NOMO-1 treated with DMSO at 0.1 percent for 48 hours (cell line): ENCODE data around the gene RSU1.

Experiments used
- DNase-seq: peaks from one replicate; lab custom pipeline; 2025; ENCODE audit not compliant: unreplicated experiment; lab: John Stamatoyannopoulos, UW

Gene RSU1

GRCh38 chr10:16611037-16611436 is 206.2 kb downstream of the RSU1 start:
- no peak for DNase-seq

DNA sequence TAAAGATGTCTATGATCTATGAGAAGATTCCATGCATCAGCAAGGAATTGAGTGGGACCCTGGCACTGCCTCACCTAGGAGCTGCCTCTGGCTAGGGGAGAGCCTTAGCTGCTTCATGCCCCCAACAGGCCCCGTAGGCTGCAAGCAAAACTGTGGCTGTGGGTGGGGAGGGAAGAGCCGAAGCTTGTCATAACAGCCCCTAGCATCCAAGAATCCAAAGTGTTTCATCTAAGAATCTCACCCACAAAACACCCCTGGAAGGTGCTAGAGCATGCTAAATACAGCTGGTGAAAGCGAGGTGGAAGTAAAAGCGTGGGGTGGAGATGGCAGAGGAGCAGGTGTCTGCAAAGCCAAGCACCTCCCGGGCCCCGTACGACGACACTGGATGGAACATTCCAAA is 208.0 kb downstream of the RSU1 start:
- DNase-seq: no peak

GRCh38 chr10:16606923-16607322 is 210.3 kb downstream of the RSU1 start:
- DNase-seq: no peak

DNA sequence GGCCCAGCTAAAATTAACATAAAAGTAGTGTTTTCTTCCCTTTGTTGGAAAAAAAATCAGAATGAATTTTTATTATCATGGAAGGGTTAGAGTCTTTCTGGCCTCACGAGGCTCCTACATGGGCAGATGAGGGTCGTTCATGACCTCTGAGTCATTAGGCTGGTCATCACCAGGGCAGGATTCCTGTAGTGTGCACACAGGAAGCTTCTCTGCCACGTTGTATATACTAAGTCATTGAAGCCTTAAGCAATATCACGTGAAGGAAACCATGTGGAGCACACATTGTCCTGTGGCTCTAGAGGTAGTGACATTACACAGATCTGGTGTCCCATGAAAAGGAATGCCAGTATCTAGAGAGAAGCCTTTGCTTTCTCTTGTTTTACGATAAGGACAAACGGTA is 210.8 kb downstream of the RSU1 start:
- no peak for DNase-seq

DNA sequence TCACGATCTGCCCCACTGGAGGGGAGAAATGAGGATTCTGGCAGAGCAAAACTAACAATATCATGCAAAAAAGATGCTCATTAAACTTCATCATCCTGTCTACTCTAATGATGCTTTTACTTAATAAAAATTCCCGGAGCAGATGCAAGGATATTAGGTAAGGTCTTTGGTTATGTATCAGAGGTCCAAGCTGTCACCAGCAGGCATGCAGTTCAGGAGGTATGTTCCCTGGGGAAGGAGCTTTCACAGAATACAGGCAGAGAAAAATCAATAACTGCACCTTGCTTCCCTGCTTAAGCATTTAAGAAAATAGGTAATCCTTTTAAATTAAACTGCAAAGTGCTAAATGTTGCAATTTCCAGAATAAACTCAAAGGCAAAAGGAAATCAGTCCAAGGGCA is 213.9 kb downstream of the RSU1 start:
- DNase-seq: no peak

DNA sequence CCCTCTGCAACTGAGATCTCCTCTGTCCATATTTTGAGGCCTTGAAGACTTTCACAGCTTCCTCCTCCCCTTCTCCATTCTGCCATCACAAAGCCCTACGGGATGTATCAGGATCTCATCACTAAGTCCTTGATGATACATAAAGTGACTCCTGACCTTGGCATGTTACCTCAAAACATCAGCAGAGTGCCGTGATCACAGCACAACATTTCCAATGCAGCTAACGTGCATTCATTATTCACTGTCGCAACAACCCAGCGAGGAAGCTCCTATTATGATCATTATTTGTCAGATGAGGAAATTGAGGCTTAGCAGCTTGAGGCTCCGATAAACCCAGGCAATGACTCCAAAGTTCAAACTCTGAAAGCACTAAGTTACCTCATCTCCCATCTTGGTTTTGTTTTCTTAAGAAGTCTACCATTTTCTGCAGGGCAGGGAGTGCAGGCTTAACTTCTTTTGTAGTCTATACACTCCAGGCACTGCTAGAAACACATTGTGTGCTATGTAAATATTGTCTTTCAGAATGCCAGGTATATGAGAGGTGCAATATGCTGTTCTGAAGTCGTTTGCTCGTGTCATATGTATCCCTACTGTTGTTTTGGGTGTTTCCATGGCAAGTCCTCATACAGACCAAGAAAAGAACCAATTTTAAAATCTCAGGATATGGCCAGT is 215.0 kb downstream of the RSU1 start:
- no peak for DNase-seq

- no peak for DNase-seq
Measured at GRCh38 chr10:16599662-16600061, 217.6 kb downstream of the RSU1 start.

DNA sequence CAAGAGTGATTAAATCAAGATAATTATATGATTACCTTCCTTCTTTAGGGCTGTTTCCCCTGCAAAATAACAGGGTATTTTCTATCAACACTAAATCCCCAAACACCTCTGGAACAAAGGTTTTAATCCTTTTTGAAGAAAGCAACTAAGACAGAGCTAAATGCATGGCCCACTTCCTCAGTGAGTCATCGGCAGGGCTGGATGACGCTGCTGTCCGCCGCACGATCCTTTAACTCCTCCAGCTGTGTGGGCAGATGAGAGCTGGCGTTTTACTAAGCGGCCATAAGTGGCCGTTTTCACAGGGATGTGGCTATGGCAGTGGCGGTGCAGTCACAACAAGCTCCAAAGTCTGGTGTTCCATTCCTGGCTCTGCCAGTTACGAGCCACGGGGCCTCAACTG is 219.6 kb downstream of the RSU1 start:
- peak; percentile 79 for DNase-seq

- no peak for DNase-seq
Measured at GRCh38 chr10:16592378-16592777, 224.8 kb downstream of the RSU1 start.

- DNase-seq: no peak
Measured at GRCh38 chr10:16586358-16587138, 230.7 kb downstream of the RSU1 start.

DNA sequence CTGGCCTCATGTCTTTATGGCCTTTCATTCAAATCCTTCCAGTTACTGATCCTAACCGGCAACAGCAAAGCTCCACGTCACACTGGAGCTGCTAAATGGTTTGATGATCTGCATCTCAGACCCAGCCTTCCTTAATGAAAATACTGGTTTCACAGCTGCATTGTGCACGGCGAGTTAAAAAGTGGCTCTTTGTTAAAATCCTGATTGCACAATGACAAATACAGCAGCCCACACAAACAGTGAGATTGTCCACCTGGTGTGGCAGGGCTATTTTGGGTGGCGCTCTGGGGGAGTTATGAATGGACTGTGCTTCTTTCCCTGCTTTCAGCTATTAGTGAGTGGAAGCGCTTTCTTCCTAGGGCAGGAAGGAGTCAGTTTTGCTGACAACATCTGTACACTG is 232.1 kb downstream of the RSU1 start:
- DNase-seq: no peak

GRCh38 chr10:16583382-16583781 is 233.8 kb downstream of the RSU1 start:
- DNase-seq: no peak

GRCh38 chr10:16581202-16581601 is 236.0 kb downstream of the RSU1 start:
- peak; percentile 76 for DNase-seq

DNA sequence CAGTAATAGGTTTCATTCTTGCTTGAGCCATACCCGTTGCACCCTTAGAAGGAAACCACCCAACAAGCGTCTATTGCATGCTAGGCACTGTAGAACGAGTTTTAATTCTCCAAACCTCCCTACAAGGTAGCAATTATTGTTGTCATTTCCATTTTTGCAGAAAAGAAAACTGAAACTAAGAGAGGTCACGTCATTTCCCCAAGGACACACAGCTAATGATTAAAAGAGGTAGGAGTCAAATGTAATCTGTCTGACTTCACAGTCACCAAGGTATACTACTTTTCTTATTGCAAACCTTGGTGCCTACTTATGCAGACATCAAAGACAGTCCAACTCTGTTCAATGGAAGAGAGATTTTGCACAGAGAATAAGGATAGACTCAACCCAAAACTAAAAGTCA is 246.5 kb downstream of the RSU1 start:
- no peak for DNase-seq

DNA sequence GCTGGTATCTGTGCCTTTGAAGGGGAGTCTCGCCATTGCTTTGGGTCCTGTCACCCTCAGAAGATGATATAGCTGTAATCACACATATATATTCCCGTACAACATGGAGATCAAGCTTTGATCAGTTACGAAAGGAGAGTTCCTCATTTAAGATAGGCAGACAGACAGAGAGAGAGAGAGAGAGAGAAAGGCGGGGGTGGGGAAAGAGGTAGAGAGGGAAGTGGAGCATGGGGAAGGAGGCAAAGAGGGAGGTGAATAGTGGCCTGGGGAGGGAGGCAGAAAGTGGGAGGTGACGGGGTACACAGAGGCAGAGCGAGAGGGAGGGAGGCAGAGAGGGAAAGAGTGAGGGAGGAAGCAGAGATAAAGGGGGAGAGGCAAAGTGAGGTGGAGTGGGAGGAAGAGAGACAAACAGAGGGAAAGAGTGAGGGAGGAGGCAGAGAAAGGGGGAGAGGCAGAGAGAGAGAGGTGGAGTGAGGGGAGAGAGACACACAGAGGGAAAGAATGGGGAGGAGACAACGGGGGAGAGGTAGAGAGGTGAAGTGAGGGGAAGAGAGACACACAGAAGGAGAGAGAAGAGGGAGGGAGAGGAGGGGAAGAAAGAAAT is 250.9 kb downstream of the RSU1 start:
- DNase-seq: peak; percentile 63

- DNase-seq: no peak
Measured at GRCh38 chr10:16565604-16566003, 251.6 kb downstream of the RSU1 start.

DNA sequence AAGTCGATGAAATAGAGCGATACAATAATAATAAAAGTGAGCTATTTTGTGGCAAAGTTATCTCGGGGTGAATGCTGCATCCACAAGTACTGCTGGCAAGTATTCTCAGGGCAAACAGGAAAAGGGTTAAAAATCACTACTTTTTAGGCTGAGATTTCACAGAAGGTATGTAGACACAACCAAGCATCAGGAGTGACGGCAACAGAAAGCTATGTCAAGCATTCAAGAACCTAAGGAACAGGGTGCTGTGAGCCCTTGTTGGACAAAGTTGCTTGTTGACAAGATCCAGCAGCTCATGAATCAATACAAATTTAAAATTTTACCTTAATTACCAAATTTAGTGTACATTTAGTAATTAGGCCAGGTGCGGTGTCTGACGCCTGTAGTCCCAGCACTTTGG is 254.3 kb downstream of the RSU1 start:
- no peak for DNase-seq

DNA sequence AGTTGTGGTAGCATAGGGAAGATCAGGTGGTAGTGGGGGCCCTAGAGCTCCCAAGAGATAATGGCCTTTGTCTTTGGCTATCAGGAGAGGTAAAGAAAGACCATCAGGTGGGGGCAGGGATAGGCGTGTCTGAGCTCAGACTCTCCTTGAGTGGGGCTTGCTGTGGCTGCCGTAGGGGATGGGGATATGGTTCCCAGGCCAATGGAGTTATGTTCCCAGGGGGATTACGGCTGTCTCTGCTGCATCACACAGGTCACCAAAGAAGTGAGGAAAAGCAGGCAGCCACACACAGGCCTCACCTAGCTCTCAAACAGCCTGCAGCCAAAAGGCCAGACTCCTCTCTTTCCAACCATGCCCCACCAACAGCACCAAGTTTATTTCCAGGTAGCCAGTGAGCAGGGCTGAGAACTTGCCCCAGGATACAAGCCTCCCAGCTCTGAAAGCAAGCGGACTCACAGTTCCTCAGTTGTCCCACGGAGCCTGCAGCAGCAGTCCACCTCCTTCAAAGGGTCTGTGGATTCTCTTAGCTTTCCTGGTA is 257.9 kb downstream of the RSU1 start:
- no peak for DNase-seq

GRCh38 chr10:16547973-16548372 is 269.3 kb downstream of the RSU1 start:
- no peak for DNase-seq

GRCh38 chr10:16545116-16545736 is 272.0 kb downstream of the RSU1 start:
- DNase-seq: peak; percentile 6

GRCh38 chr10:16544591-16544990 is 272.6 kb downstream of the RSU1 start:
- DNase-seq: no peak

DNA sequence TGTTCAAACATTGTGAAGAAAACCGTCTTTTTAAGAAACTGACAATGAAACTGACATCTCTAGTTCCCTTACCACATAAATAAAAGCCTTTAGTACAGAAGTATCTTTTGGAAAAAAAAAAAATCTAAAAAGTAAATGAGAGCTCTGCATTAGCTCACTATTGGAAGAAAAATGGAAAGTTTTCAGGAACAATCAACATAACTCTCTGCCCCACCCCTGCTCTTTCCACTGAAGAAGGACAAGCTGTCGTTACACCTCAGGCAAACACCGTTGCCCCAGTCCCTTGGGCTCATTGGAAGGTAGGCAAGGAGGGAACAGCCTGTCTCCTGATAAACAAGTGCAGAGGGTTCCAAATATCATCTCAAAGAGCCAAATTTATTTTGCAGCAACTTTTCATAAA is 273.1 kb downstream of the RSU1 start:
- no peak for DNase-seq
